HEK293T (cell line): ENCODE measurements around the gene ST3GAL4.

Source experiments
- ARNT ChIP-seq: fragments of 450-650 bp; IDR thresholded peaks from 2 replicates; pipeline ENCODE4 v1.6.1; 2017; ENCODE audit warnings: mild to moderate bottlenecking
- BHLHE40 ChIP-seq: fragments of 450-650 bp; IDR thresholded peaks from 2 replicates; pipeline ENCODE4 v1.6.1; 2016; ENCODE audit warnings: mild to moderate bottlenecking, moderate library complexity, borderline replicate concordance
- CTBP1 ChIP-seq: fragments of 450-650 bp; IDR thresholded peaks from 2 replicates; pipeline ENCODE4 v1.6.1; 2016; ENCODE audit warnings: borderline replicate concordance
- ELF4 ChIP-seq: fragments of 450-650 bp; IDR thresholded peaks from 2 replicates; pipeline ENCODE4 v1.6.1; 2017; ENCODE audit warnings: antibody characterized with exemption
- FOXA1 ChIP-seq: fragments of 450-650 bp; IDR thresholded peaks from 2 replicates; pipeline ENCODE4 v1.6.1; 2016; ENCODE audit warnings: mild to moderate bottlenecking
- FOXK2 ChIP-seq: fragments of 450-650 bp; IDR thresholded peaks from 2 replicates; pipeline ENCODE4 v1.6.1; 2016; ENCODE audit warnings: mild to moderate bottlenecking
- FOXM1 ChIP-seq: fragments of 450-650 bp; IDR thresholded peaks from 2 replicates; pipeline ENCODE4 v1.6.1; 2017; ENCODE audit warnings: mild to moderate bottlenecking, borderline replicate concordance
- L3MBTL2 ChIP-seq: fragments of 450-650 bp; conservative IDR thresholded peaks from 2 replicates; pipeline ENCODE4 v1.6.1; 2016; ENCODE audit warnings: mild to moderate bottlenecking
- NFRKB ChIP-seq: fragments of 450-650 bp; IDR thresholded peaks from 2 replicates; pipeline ENCODE4 v1.6.1; 2016; ENCODE audit warnings: mild to moderate bottlenecking, moderate library complexity
- PKNOX1 ChIP-seq: fragments of 450-650 bp; IDR thresholded peaks from 2 replicates; pipeline ENCODE4 v1.6.1; 2016
- SP1 ChIP-seq: fragments of 450-650 bp; IDR thresholded peaks from 2 replicates; pipeline ENCODE4 v1.6.1; 2017
- SUZ12 ChIP-seq: fragments of 450-650 bp; IDR thresholded peaks from 2 replicates; pipeline ENCODE4 v1.6.1; 2016; ENCODE audit warnings: mild to moderate bottlenecking
- TARDBP ChIP-seq: fragments of 450-650 bp; IDR thresholded peaks from 2 replicates; pipeline ENCODE4 v1.6.1; 2016
- ZNF384 ChIP-seq: fragments of 450-650 bp; IDR thresholded peaks from 2 replicates; pipeline ENCODE4 v1.6.1; 2016

GRCh38 chr11:126405906-126406305 lies 50.4 kb downstream of the ST3GAL4 start:
- no peak for TF ChIP-seq NFRKB
- TF ChIP-seq CTBP1, result no peak
- TF ChIP-seq ELF4, result no peak
- TF ChIP-seq SUZ12, result no peak
- TF ChIP-seq PKNOX1, result no peak
- TF ChIP-seq FOXM1, result no peak
- TF ChIP-seq SP1, result no peak
- TF ChIP-seq BHLHE40, result no peak
- no peak for TF ChIP-seq ZNF384
- TF ChIP-seq L3MBTL2, result no peak
- no peak for TF ChIP-seq TARDBP
- no peak for TF ChIP-seq FOXA1
- no peak for TF ChIP-seq FOXK2
- no peak for TF ChIP-seq ARNT
